ENCODE measurements around the gene CCL22.
A peak's percentile ranks its signal among the peaks of the same experiment; 100 is the strongest.
"Not testable (repeated sequence)": the region's sequence is repeated elsewhere in the genome, so short reads cannot be mapped to it uniquely, and the experiment has no call there.

CCL22 gene

DNA sequence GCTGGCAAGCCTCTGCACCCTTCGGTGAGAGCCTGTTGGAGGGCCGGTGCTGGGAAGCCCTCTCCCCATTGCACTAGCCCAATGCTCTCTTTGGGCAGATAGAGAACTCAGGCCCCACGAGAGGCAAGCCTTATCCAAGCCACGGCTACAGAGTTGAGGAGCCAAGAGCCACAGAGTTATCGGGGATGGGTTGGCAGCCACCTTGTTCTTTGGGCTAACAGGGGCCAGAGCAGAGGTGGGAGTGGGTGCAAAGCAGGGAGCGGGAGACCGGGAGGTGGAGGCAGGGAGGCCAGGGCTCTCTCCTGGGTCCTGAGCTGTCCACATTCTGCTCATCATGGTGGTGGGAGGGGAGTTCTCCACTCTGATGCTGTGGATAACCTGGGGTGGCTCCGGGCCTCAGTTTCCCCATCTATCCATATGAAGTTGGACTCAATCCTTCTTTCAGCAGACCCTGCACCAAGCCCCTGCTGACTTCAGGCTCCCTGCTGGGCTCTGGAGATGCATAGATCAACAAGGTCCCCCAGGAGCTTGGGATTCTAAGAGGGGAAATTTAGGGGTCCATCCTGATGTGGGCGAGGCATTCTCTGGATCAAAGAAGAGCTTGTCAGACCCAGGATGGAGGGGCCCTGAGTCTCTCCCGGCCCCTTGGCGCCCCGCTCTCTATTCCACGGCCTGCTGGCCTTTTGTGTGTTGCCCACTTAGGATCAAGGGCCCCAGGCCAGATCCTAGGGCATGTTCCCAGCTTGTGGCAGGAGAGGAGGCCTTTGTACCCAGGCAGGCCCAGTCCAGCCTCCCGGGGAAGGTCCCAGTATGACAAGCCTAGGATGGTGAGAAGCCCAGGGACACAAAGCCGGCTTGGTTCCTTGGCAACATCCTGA, 13.2 kb downstream of the CCL22 start:
- Histone ChIP-seq H3K27ac (ENCODE audit: poor library complexity, severe bottlenecking) (no peak overlapping the region), H3K4me1 (ENCODE audit: insufficient read depth, poor library complexity, severe bottlenecking) (peaks cover 16% of the 10 kb centered on the region), H3K4me3 (ENCODE audit: severe bottlenecking) (no peak overlapping the region), H3K27me3 (ENCODE audit: insufficient read depth, poor library complexity, severe bottlenecking) (no peaks in the 10 kb centered on the region), H3K36me3 (ENCODE audit: low read depth) (no peaks in the 10 kb centered on the region), H3K9me3 (ENCODE audit: severe bottlenecking) (no peaks in the 10 kb centered on the region)
- TF ChIP-seq, protein P1, sequence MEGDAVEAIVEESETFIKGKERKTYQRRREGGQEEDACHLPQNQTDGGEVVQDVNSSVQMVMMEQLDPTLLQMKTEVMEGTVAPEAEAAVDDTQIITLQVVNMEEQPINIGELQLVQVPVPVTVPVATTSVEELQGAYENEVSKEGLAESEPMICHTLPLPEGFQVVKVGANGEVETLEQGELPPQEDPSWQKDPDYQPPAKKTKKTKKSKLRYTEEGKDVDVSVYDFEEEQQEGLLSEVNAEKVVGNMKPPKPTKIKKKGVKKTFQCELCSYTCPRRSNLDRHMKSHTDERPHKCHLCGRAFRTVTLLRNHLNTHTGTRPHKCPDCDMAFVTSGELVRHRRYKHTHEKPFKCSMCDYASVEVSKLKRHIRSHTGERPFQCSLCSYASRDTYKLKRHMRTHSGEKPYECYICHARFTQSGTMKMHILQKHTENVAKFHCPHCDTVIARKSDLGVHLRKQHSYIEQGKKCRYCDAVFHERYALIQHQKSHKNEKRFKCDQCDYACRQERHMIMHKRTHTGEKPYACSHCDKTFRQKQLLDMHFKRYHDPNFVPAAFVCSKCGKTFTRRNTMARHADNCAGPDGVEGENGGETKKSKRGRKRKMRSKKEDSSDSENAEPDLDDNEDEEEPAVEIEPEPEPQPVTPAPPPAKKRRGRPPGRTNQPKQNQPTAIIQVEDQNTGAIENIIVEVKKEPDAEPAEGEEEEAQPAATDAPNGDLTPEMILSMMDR (IDR thresholded peaks at IDR 0.05; ENCODE audit: poor library complexity, severe bottlenecking): no peak
- ATAC-seq (ENCODE audit: low read depth) (no peak), DNase-seq (ENCODE audit: low spot score) (no peak)

DNA sequence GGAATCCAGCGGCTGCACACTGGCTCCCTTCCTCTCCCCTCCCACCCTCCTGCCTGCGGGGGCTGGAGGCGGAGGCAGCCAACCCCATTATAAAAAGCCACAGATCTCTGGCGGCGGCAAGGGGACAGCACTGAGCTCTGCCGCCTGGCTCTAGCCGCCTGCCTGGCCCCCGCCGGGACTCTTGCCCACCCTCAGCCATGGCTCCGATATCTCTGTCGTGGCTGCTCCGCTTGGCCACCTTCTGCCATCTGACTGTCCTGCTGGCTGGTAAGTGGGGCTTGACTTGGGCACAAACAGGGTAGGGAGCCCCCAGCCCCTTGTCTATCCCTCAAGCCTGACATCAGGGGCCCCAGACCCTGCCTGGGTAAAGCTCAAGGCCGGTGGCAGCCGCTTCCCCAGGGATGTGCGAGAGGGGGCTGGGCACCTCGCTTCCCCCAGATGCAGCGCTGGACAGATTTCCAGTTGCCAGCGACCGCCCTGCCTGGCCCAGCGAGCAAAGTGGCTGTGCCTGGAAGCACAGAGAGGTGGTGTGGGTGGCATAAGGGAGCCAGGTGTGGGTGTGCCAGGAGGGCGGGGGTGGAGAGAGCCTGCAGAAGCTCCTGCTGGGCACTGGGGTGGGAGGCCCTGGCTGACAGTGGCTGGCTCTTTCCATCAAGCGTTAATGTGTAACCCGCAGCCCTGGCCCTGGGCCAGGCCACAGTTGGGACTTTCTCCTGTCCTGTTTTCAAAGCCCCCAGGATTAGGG, 14.0 kb downstream of the CCL22 start, which contains the start of gene CX3CL1:
Gene CX3CL1, plus strand, starts transcription at position 119 of the 745 bp plus-strand sequence. Its CDS starts 79 bp downstream, at position 198.
- Histone ChIP-seq H3K4me1 (ENCODE audit: insufficient read depth, poor library complexity, severe bottlenecking) (peaks cover 21% of the 10 kb centered on the region), H3K4me3 (ENCODE audit: severe bottlenecking) (no peak within 1 kb of the TSS), H3K27ac (ENCODE audit: poor library complexity, severe bottlenecking) (no peak within 1 kb of the TSS), H3K9me3 (ENCODE audit: severe bottlenecking) (no peaks in the 10 kb centered on the region), H3K36me3 (ENCODE audit: low read depth) (no peaks in the 10 kb centered on the region), H3K27me3 (ENCODE audit: insufficient read depth, poor library complexity, severe bottlenecking) (no peaks in the 10 kb centered on the region)
- ATAC-seq (ENCODE audit: low read depth) (no peak), DNase-seq (ENCODE audit: low spot score) (no peak)
- TF ChIP-seq, protein P1 (IDR thresholded peaks at IDR 0.05; ENCODE audit: poor library complexity, severe bottlenecking): no peak

DNA sequence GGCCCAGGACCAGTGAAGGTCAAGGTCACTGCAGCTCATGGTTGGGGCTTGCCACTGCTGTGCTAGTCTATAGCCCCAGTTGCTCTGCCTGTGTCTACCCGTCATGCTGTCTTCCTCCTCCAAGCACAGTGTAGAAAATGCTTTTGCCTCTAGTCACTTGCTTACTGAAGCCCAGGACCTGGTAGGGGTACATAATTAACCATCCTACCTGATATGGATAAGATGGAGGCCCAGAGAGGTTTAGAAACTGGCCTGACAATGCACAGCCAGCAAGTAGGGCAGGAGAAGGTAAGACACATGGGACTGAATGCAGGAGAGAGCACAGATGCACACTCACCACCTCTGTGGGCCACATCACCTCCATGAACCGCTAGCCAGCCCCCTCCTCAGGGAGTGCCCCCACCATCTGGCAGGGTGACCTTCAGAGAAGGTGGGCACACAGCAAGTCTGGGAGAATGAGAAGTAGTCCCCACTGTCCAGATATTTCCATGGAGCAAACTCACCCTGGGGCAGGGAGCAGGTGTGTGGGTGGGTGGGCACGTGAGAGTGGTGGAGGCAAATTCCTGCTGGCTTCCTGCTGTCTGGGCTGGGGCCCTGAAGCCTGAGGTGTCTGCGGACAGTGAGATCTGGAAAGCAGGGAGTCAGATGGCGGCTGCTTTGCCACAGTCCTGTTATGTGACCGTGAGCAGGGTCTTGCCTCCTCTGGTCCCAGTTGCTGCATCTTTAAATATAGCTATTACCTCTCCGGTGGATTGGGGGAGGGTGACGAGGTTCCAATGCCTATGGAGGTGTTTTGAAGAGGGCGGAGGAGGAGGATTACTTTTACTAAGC, 14.7 kb downstream of the CCL22 start:
- H3K4me3 ChIP-seq (ENCODE audit: severe bottlenecking): no peak overlapping the region
- DNase-seq (ENCODE audit: low spot score): no peak
- H3K27me3 ChIP-seq (ENCODE audit: insufficient read depth, poor library complexity, severe bottlenecking): no peaks in the 10 kb centered on the region
- H3K4me1 ChIP-seq (ENCODE audit: insufficient read depth, poor library complexity, severe bottlenecking): peaks cover 29% of the 10 kb centered on the region
- H3K36me3 ChIP-seq (ENCODE audit: low read depth): no peaks in the 10 kb centered on the region
- TF ChIP-seq, protein P1 (IDR thresholded peaks at IDR 0.05; ENCODE audit: poor library complexity, severe bottlenecking): no peak
- H3K9me3 ChIP-seq (ENCODE audit: severe bottlenecking): no peaks in the 10 kb centered on the region
- H3K27ac ChIP-seq (ENCODE audit: poor library complexity, severe bottlenecking): no peak overlapping the region
- ATAC-seq (ENCODE audit: low read depth): no peak

DNA sequence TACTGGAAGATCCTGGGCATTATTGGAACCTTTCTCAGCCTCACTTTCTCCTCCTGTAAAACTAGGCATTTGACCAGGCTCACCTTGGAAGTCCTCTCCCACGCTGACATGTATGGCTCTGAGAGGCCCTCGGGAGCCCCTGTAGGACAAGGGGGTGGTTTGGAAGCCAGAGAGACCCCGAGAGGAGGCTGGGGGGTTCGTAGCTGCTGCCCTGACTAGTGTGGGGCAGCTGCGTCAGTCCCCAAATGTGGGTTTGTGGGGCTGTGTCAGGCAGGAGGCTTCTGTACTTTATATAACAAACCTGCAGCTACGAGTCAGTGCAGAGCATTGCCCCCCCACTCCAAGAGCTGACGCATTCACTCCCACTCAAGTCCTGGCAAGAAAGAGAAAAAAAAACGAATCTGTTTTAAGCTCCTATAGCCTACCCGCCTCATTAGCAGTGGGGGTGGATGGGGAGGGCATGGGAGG, 15.5 kb downstream of the CCL22 start:
- peaks cover 31% of the 10 kb centered on the region for H3K4me1 ChIP-seq (ENCODE audit: insufficient read depth, poor library complexity, severe bottlenecking)
- ATAC-seq (ENCODE audit: low read depth): peak; percentile 22; the same call in 2 of the 3 replicates
- H3K36me3 ChIP-seq (ENCODE audit: low read depth): no peaks in the 10 kb centered on the region
- DNase-seq (ENCODE audit: low spot score): no peak
- no peak overlapping the region for H3K27ac ChIP-seq (ENCODE audit: poor library complexity, severe bottlenecking)
- H3K9me3 ChIP-seq (ENCODE audit: severe bottlenecking): no peaks in the 10 kb centered on the region
- TF ChIP-seq, protein P1 (IDR thresholded peaks at IDR 0.05; ENCODE audit: poor library complexity, severe bottlenecking): no peak
- H3K4me3 ChIP-seq (ENCODE audit: severe bottlenecking): no peak overlapping the region
- no peaks in the 10 kb centered on the region for H3K27me3 ChIP-seq (ENCODE audit: insufficient read depth, poor library complexity, severe bottlenecking)

DNA sequence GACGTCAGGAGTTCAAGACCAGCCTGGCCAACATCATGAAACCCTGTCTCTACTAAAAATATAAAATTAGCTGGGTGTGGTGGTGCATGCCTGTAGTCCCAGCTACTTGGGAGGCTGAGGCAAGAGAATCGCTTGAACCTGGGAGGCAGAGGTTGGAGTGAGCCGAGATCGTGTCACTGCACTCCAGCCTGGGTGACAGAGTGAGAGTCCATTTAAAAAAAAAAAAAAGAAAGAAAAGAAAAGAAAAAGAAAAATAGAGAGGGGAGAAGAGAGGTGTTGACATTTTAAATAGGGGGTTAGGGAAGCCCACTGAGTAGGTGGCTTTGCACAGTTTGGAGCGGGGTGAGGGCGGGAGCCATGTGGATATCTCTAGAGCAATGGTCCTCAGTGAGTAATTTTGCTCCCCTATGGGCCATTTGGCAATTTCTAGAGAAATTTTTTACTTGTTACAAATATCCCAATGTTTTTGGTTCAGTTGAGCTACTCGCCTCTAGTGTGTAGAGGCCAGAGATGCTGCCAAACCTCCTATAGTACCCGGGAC, 16.4 kb downstream of the CCL22 start:
- not testable (repeated sequence) for ATAC-seq (ENCODE audit: low read depth); H3K27ac ChIP-seq (ENCODE audit: poor library complexity, severe bottlenecking); H3K27me3 ChIP-seq (ENCODE audit: insufficient read depth, poor library complexity, severe bottlenecking); H3K9me3 ChIP-seq (ENCODE audit: severe bottlenecking); H3K4me3 ChIP-seq (ENCODE audit: severe bottlenecking); H3K36me3 ChIP-seq (ENCODE audit: low read depth); DNase-seq (ENCODE audit: low spot score)
- H3K4me1 ChIP-seq (ENCODE audit: insufficient read depth, poor library complexity, severe bottlenecking): peaks cover 34% of the 10 kb centered on the region

Measured in RWPE2 (cell line).